GM19025 (cell line): ENCODE results near the gene CHST15.

Experiments
- ATAC-seq: cut with Tn5 transposase; IDR thresholded peaks from one replicate; pipeline ENCODE4 v1.9.1; 2021; ENCODE audit warnings: mild to moderate bottlenecking, low read depth, moderate library complexity; ENCODE audit not compliant: unreplicated experiment

The CHST15 gene

DNA sequence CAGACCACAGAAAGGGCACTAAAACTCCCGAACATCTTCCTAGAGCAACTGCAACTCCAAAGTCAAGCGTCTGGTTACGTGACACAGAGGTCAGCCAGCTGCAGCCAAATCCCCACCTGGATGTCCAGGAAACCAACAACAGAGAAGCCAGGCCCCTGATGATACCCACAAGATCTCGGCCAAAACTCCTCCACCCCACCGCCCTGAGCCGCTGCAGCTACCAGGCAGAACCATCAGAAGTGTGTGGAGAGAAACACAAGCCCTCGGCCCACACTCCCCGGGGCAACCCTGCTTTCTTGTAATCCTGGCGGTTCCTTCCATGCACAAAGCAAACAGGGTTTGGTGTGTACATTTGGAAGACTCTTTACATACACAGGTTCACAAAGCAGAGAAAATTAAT is 8.7 kb downstream of the CHST15 start:
- ATAC-seq: no peak

- no peak for ATAC-seq
Measured at GRCh38 chr10:124083740-124084397, 9.5 kb downstream of the CHST15 start.

DNA sequence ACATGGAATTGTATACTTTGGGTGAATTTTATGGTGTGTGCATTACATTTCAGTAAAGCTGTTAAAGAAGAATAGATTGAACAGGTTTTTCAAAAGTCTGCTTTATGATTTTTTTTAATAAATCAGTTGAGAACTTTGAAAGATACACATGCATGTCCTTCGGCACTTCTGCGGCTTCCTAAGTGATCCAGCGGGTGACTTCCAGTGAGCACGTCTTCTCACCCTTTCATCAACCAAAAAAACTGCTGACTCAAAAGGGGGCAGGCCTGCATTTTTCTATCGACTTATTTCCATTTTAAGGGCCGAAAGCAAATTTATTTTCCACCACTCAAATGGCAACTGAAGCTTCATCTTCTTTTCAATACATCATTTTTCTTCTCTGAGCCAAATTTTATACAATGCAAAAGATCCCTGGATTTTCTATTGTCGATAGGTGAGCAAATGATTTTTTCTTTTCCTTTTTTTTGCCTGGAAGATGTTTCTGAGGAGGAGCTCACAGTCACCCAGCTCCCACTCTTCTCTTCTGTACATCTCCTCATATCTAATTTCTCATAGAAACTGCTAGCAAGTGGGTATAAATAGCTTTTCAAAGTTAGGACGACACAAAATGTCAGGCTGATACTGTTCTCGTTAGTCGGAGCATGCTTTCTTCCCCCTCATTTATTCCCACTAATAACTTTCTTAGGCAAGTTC is 10.2 kb downstream of the CHST15 start:
- no peak for ATAC-seq

GRCh38 chr10:124082555-124082954 is 10.8 kb downstream of the CHST15 start:
- no peak for ATAC-seq

- no peak for ATAC-seq
Measured at GRCh38 chr10:124081547-124082140, 11.8 kb downstream of the CHST15 start.

DNA sequence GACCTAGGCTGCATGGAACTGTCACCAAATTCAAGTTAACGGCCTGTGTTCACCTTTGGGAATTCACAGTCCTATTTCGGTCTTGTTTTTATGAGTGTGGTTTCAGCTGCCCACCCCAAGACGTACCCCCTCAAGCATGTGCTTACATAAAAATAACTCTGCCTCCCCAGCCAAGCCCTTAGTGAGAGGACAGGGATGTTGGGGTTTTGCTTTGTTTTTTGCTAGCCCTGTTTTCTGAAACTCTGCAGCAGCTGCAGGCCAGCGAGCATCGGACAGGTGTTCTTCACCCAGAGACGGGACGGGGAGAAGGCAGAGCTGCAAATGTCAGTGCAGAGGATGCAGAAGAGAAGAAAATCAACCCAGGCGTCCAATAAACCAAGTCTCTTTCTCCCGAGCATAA is 13.5 kb downstream of the CHST15 start:
- ATAC-seq: no peak

GRCh38 chr10:124078714-124079113 is 14.7 kb downstream of the CHST15 start:
- ATAC-seq: no peak

DNA sequence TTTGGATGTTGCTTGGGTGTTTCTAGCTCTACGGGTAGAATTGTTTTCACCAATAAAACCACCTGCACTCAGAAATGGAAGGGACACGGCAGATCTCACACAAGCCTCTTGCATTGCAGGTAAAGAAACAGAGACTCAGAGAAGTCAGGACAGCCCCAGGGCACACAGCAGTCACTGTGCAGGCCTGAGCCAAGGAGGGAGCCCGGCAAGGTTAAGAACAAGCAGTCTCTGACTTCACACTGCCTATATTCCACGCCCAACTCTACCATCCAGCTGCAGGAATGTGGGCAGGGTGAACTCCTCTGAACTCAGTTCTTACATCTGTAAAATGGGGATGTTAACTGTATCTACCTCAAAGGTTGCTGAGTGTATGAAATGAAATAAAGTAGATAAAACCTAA is 15.4 kb downstream of the CHST15 start:
- ATAC-seq: no peak

DNA sequence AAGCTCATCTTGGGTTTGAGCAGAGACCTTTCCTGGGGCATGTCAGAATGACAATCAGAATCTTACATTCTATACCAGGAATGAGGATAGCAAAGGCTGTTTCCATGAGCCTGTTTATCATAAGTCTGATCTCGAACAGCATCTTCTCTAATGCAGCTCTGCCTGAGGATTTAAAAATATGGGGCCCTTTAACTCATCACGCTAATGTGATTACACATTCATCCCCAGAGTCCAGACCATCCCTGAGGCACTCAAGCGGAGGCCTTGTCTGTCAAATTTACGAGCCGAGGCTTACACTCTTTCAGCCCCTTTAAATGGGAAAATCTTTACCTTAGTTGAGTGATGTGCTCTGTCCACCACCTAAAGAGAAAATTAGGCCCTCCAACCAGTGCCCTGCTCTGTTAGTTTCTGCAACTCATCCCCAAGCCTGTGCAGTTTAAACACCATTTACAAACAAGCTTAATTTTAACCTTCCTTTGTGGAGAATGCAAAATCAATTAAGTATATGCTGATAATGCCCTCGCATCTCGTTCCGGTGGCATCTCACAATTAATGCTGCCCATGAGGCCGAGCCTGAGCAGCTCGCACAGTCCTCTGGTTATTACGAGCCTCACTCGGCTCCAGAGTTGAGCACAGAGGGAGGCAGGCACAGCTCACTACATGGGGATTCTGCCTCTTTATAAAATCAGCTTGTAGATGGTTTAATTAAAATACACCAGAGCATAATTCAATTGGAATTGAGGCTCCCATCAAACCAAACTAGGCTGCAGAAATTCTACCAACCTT is 16.0 kb downstream of the CHST15 start:
- ATAC-seq: no peak

DNA sequence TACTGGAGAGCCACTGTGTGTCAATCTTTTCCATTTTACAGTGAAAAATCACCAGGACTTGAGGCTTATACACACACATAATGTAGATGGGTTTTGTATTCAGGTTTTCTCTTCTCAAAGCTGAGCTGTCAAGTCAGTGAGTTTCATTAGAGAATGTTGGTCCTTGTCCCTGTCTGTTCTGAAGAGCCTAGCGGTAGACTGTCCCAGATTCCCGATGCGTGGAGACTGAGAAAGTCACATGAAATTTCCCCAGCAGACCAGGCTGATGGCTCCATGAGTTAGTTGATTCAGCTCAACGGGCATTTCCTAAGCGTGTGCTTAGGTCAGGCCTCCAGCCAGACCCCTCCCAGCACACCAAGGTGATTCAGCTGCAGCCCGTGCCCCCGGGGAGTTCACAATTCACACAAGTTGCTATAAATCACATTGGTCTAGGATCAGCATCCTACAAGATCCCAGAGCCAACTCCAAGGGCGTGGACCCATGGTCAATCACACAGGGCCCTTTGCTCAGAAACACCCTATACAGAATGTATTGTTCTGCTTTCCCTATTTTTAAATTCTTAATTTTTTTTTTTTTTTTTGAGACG is 17.2 kb downstream of the CHST15 start:
- no peak for ATAC-seq

DNA sequence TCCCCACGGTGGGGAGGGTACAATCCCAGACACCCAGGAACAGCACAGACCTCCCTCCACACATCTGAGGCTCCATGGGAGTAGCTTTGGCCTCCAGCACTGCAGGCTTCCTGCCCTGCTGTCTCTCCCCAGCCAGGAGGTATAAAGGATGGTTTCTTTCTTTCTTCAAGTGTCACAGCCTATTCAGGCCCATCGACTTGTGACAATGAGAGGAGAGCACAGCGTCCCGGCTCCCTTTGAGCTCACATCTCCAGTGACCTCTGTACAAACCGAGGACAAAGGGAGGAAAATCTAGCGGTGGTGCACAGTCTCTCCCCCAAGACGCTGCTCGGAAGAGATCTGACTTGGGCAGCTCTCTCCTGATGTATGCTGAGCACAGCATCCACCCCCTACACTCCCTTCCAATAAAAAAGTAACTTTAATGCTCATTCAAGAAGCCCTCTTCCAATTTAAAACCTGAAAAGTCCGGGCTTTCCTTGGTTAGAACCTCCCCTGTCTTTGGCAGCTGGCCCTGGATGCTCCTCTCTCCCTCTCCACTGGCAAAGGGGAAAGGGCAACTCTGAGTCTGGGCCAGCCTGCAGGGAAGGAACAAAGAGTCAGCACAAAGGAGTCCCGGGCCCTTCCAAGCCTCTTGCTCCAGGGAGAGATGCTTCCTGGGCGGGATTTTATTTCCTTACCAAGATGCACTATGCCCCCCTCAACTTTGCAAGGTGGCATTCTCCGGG is 18.0 kb downstream of the CHST15 start:
- ATAC-seq: no peak

- ATAC-seq: no peak
Measured at GRCh38 chr10:124074501-124075109, 18.8 kb downstream of the CHST15 start.

DNA sequence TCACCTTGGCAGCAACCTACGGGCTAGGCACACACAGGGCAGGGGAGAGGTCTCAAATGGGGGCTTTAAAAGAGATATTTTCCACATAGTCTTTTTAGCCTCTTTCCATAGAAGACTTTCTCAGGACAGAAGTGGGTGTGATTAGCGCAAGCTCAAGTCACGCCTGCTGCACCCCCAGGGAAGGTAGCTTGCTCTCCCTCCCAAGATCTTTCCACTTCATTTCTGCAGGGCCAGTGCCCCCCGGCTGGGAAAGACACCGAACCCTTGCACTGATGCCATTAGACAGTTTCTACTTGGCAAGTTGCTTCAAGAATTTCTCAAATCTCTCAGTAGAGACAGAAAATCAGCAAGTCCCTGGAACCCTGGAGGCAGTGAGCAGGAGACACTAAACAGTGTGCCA is 19.4 kb downstream of the CHST15 start:
- ATAC-seq: no peak

DNA sequence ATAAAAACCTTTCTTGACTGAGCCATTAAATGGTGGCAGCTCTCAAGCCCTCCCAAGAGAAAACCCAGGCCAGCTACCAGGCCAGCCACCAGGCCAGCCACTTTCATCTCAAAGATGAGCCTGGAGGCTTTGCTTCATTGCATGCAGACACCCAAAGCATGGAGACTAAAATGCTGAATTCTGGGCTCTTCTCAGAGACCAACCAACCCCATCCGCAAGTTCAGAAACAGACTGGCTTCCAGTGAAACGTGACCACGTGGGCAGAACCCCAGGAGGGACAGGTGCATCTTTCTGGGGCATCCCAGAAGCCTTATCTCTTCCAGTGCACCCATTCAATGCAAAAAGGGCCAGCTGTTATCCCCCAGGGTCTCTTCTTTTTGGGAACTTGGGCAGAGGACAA is 20.9 kb downstream of the CHST15 start:
- ATAC-seq: no peak

DNA sequence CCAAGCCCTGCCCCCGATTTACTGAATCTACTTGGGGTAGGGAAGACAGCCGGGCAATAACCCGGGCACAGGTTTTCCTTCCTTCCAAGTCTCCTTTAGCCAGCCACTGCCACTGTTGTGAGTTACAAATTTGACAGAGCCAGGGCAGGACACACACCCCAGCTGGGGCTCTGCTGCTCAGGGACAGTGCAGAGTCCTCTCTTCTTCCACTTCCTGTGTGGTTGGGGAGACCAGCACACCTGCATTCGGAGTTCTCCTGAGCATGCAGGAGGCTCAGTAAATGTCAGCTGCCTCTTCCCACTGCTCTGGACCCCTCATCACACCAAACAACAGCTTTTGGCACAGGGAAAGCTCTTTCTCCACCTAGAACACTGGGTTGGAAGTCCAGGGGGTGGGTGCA is 21.3 kb downstream of the CHST15 start:
- no peak for ATAC-seq

GRCh38 chr10:124071141-124071540 is 22.3 kb downstream of the CHST15 start:
- no peak for ATAC-seq

GRCh38 chr10:124070666-124071065 is 22.7 kb downstream of the CHST15 start:
- ATAC-seq: no peak

DNA sequence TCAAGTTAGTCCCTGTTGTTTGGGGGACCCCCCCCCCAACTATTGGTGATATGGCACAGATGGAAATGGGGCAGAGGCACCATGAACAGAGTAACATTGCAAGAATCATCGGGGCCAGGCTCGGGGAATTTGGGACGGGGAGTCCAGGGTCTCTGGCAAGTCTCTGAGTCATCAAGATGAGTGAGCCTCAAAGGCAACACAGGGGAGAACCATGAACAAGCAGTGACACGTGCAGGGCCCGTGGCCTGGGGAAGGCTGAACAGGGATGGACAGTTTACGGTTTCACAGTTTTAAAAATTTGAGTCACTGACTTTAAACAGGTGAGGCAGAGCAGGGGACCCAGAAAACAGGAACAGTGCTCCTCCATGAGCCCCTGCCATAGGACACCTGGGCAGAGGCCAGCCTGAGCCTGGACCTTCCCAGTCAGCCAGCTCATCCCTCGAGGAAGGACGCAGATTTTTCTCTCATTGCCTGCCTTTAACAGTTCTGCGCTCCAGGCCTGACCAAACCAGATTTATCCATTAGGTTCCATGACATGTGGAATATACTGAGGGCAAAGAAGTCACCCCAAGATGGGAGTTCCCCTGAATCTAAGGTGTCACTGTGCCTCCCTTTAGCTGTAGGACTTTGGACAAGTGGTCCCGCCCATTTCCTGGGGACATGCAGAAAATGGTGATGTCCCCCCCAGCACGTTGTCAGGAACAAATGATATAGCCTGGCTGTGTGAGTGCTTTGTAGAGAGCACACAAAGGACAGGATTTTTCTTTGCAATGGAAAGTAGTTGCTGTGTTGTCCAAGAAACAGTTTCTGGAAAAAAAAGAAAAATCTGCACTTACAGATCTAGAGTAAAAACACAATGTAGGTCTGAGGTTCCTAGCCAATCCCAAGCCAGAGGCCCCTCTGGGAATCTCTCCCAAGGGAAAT is 23.8 kb downstream of the CHST15 start:
- ATAC-seq: no peak

GRCh38 chr10:124068929-124069328 is 24.5 kb downstream of the CHST15 start:
- ATAC-seq: no peak
